ENCODE data around the gene UGGT1. TPM values are rescaled to one million over a fixed set of nuclear protein-coding genes. Genes with fewer than 3 reads are reported as not detected.

UGGT1 gene
- total RNA-seq, 6 experiments from 2014 or later: 31.4 to 96.5 (median 41.4) TPM

GRCh38 chr2:128115921-128116623 lies 25.1 kb downstream of the UGGT1 start:
- no peak overlapping the region for H3K27ac ChIP-seq
- no peaks in the 10 kb centered on the region for H3K27me3 ChIP-seq
- TF ChIP-seq POLR2A (IDR thresholded peaks at IDR 0.05): no peak
- TF ChIP-seq CTCF (IDR thresholded peaks at IDR 0.05): no peak
- H3K4me1 ChIP-seq: no peaks in the 10 kb centered on the region
- DNase-seq: no peak
- peaks cover 5 to 74% (median 37%) of the 10 kb centered on the region in 4 donors for H3K36me3 ChIP-seq
- intact Hi-C loops (cut with DNase I): no loop called here
- no peak overlapping the region for H3K4me3 ChIP-seq
- 80% methylated on average over 8 of the region's 8 CpGs for WGBS (ENCODE audit: insufficient coverage, low coverage, low lambda C conversion rate, missing lambda C conversion rate)
- H3K9me3 ChIP-seq: no peaks in the 10 kb centered on the region
- no peak for ATAC-seq

- ATAC-seq (no peak), DNase-seq (no peak)
- H3K27ac ChIP-seq: no peak overlapping the region
- H3K27me3 ChIP-seq: no peaks in the 10 kb centered on the region
- H3K9me3 ChIP-seq: no peaks in the 10 kb centered on the region
- intact Hi-C loops (cut with DNase I): no loop called here
- no peak for TF ChIP-seq CTCF (IDR thresholded peaks at IDR 0.05)
- TF ChIP-seq POLR2A (IDR thresholded peaks at IDR 0.05): no peak
- H3K4me1 ChIP-seq: no peaks in the 10 kb centered on the region
- H3K4me3 ChIP-seq: no peak overlapping the region
- 87% methylated on average over 4 of the region's 5 CpGs for WGBS (ENCODE audit: insufficient coverage, low coverage, low lambda C conversion rate, missing lambda C conversion rate)
- H3K36me3 ChIP-seq: peaks cover 0 to 82% (median 31%) of the 10 kb centered on the region in 4 donors
Measured at GRCh38 chr2:128134573-128134972, 43.6 kb downstream of the UGGT1 start.

DNA sequence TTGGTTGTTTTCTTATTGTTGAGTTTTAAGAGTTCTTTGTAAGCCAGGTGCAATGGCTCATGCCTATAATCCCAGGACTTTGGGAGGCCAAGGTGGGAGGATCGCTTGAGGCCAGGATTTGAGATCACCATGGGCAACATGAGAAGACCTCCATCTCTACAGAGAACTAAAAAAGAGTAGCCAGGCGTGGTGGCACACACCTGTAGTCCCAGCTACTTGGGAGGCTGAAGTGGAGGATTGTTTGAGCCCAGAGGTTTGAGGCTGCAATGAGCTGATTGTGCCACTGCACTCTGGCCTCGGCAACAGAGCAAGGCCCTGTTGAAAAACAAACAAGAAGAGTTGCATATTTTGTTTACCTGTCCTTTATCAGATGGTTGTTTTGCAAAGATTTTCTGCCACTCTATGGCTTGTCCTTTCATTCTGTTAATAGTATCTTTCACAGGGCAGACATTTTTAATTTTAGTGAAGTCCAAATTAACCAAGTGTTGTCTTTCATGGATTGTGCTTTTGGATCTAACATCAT lies 46.2 kb downstream of the UGGT1 start:
- H3K27me3 ChIP-seq: no peaks in the 10 kb centered on the region
- H3K36me3 ChIP-seq: peaks cover 0 to 70% (median 34%) of the 10 kb centered on the region in 4 donors
- DNase-seq: no peak
- intact Hi-C loops (cut with DNase I): no loop called here
- H3K9me3 ChIP-seq: no peaks in the 10 kb centered on the region
- no peaks in the 10 kb centered on the region for H3K4me1 ChIP-seq
- no peak overlapping the region for H3K27ac ChIP-seq
- ATAC-seq: peak; percentile 70 to 84 (median 73)
- H3K4me3 ChIP-seq: no peak overlapping the region
- 62% methylated on average over 3 of the region's 3 CpGs for WGBS (ENCODE audit: insufficient coverage, low coverage, low lambda C conversion rate, missing lambda C conversion rate)
- TF ChIP-seq CTCF (IDR thresholded peaks at IDR 0.05) (no peak), POLR2A (IDR thresholded peaks at IDR 0.05) (no peak)

GRCh38 chr2:128139624-128140023 lies 48.6 kb downstream of the UGGT1 start:
- DNase-seq: no peak
- intact Hi-C loops (cut with DNase I): no loop called here
- TF ChIP-seq POLR2A (IDR thresholded peaks at IDR 0.05) (no peak), CTCF (IDR thresholded peaks at IDR 0.05) (no peak)
- peaks cover 0 to 58% (median 25%) of the 10 kb centered on the region in 4 donors for H3K36me3 ChIP-seq
- H3K27me3 ChIP-seq: no peaks in the 10 kb centered on the region
- H3K4me3 ChIP-seq: no peak overlapping the region
- H3K27ac ChIP-seq: no peak overlapping the region
- 100% methylated on average over 2 of the region's 9 CpGs for WGBS (ENCODE audit: insufficient coverage, low coverage, low lambda C conversion rate, missing lambda C conversion rate)
- no peak for ATAC-seq
- no peaks in the 10 kb centered on the region for H3K9me3 ChIP-seq
- H3K4me1 ChIP-seq: no peaks in the 10 kb centered on the region
